HEK293 (cell line): ENCODE results near the gene FNTB.

Source experiments
- CTCF ChIA-PET: fragments of 350-600 bp; formaldehyde crosslinking; extraction: SDS; loops from one replicate; lab custom pipeline; 2021; ENCODE audit warnings: antibody characterized with exemption; lab: Yijun Ruan, JAX
- POLR2A ChIA-PET: fragments of 300-600 bp; formaldehyde crosslinking; extraction: SDS; loops from one replicate; lab custom pipeline; 2020; ENCODE audit warnings: antibody characterized with exemption, inconsistent platforms; lab: Yijun Ruan, JAX
- H3K27ac ChIP-seq: fragments of 200-500 bp; sonication (Bioruptor generic); 2 replicates; pipeline ENCODE4 v1.5.1; 2014; ENCODE audit warnings: low read depth, low read length, control low read depth, inconsistent platforms; ENCODE audit errors: extremely low read depth
- H3K36me3 ChIP-seq, 2 experiments: fragments of 200-500 bp in 1 of 2; sonication (Bioruptor generic) in 1 of 2; 1 replicate in 1 of 2; 2 replicates in 1 of 2; pipeline ENCODE4 v1.5.1; 2014 to 2017; ENCODE audit warnings: inconsistent platforms in 2 of 2, low read length in 2 of 2; ENCODE audit not compliant: control insufficient read depth in 2 of 2, insufficient read depth in 1 of 2
- H3K4me1 ChIP-seq: fragments of 200-500 bp; sonication (Bioruptor generic); 2 replicates; pipeline ENCODE4 v1.5.1; 2014; ENCODE audit warnings: mild to moderate bottlenecking, low read length, inconsistent platforms; ENCODE audit not compliant: control insufficient read depth, insufficient read depth
- H3K4me3 ChIP-seq: 2 replicates; pipeline ENCODE4 v1.5.1; 2011; ENCODE audit warnings: low read depth, mild to moderate bottlenecking, control low read depth, low read length, moderate library complexity
- H3K9me3 ChIP-seq: fragments of 200-500 bp; sonication (Bioruptor generic); 2 replicates; pipeline ENCODE4 v1.5.1; 2014; ENCODE audit warnings: low read depth, low read length, inconsistent platforms; ENCODE audit not compliant: control insufficient read depth, insufficient read depth
- HOXC10 ChIP-seq: sonication (generic); formaldehyde crosslinking; IDR thresholded peaks from 2 replicates; pipeline ENCODE4 v1.8.1; 2023; ENCODE audit warnings: mild to moderate bottlenecking, missing genetic modification reagents
- KLF10 ChIP-seq: fragments of 450-650 bp; IDR thresholded peaks from 2 replicates; pipeline ENCODE4 v1.5.1; 2018; ENCODE audit warnings: missing biosample characterization, mild to moderate bottlenecking, missing genetic modification characterization
- MEIS1 ChIP-seq: sonication (generic); formaldehyde crosslinking; IDR thresholded peaks from 2 replicates; pipeline ENCODE4 v1.8.1; 2022; ENCODE audit warnings: missing genetic modification reagents, mild to moderate bottlenecking, borderline replicate concordance
- SETDB1 ChIP-seq: IDR thresholded peaks from one replicate; pipeline ENCODE4 v1.6.1; 2017; ENCODE audit warnings: mild to moderate bottlenecking, low read length, moderate library complexity, mixed read lengths; ENCODE audit not compliant: insufficient read length
- ZNF16 ChIP-seq: fragments of 450-650 bp; formaldehyde crosslinking; IDR thresholded peaks from 2 replicates; pipeline ENCODE4 v1.5.1; 2016; ENCODE audit warnings: low read depth, missing biosample characterization, missing genetic modification characterization
- ZNF184 ChIP-seq: fragments of 450-650 bp; IDR thresholded peaks from 2 replicates; pipeline ENCODE4 v1.5.1; 2018; ENCODE audit warnings: missing biosample characterization, mild to moderate bottlenecking, missing genetic modification characterization
- ZNF248 ChIP-seq: fragments of 450-650 bp; formaldehyde crosslinking; IDR thresholded peaks from 2 replicates; pipeline ENCODE4 v1.5.1; 2017; ENCODE audit warnings: missing biosample characterization, missing genetic modification characterization
- ZNF37A ChIP-seq: fragments of 450-650 bp; IDR thresholded peaks from 2 replicates; pipeline ENCODE4 v1.5.1; 2018; ENCODE audit warnings: missing biosample characterization, missing genetic modification characterization
- ZNF48 ChIP-seq: fragments of 450-650 bp; formaldehyde crosslinking; IDR thresholded peaks from 2 replicates; pipeline ENCODE4 v1.5.1; 2016; ENCODE audit warnings: missing biosample characterization, missing genetic modification characterization
- ZNF654 ChIP-seq: fragments of 450-650 bp; formaldehyde crosslinking; IDR thresholded peaks from 2 replicates; pipeline ENCODE4 v1.5.1; 2016; ENCODE audit warnings: low read depth, missing biosample characterization, missing genetic modification characterization
- ZNF830 ChIP-seq: fragments of 450-650 bp; IDR thresholded peaks from 2 replicates; pipeline ENCODE4 v1.5.0; 2018; ENCODE audit warnings: missing biosample characterization, missing genetic modification characterization, low read depth, mild to moderate bottlenecking, moderate library complexity
- ZSCAN23 ChIP-seq: fragments of 450-650 bp; formaldehyde crosslinking; IDR thresholded peaks from 2 replicates; pipeline ENCODE4 v1.5.1; 2016; ENCODE audit warnings: missing biosample characterization, missing genetic modification characterization
- TF ChIP-seq, protein P1 (sequence below): fragments of 450-650 bp; formaldehyde crosslinking; IDR thresholded peaks from 2 replicates; pipeline ENCODE4 v1.5.1; 2017; ENCODE audit warnings: missing biosample characterization, missing genetic modification characterization
- TF ChIP-seq, protein P2 (sequence below): fragments of 450-650 bp; formaldehyde crosslinking; IDR thresholded peaks from 2 replicates; pipeline ENCODE4 v1.5.1; 2016; ENCODE audit warnings: missing biosample characterization, missing genetic modification characterization, borderline replicate concordance

The FNTB gene

DNA sequence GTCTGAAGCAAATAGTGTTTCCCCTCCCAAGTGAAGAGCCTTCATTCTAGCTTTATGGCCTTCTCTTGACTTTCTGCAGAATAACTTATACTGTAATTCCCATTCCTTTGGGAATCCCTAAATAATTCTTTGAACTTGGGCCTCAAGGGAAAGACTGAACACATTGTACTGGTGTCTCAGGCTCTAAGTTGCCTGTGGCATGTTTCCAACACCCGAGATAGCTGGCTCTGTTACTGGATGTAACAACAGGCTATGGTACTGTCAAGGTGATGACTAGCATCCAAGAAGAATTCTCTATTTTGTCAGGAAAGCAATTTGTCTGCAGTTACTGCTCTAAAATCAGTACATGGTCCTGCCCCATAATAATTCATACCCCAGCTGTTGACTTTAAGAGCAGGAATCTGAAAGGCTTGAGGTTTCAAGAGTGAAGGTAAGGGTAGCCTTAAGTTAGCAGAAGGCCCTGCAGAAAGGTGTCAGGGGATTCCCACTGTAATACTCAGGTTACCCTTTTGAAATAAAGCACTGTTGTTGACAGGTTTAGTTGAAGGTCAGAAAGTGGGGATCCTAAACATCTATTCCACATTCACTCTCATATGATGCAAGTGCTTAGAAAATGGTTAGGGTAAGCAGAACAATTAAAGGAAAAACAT is 49.4 kb upstream of the FNTB start:
- Histone ChIP-seq H3K36me3 (peaks cover 15 to 37% of the 10 kb centered on the region in 2 experiments), H3K4me1 (peaks cover 9% of the 10 kb centered on the region), H3K9me3 (no peaks in the 10 kb centered on the region), H3K27ac (no peak overlapping the region), H3K4me3 (no peak overlapping the region)
- TF ChIP-seq, protein P1, sequence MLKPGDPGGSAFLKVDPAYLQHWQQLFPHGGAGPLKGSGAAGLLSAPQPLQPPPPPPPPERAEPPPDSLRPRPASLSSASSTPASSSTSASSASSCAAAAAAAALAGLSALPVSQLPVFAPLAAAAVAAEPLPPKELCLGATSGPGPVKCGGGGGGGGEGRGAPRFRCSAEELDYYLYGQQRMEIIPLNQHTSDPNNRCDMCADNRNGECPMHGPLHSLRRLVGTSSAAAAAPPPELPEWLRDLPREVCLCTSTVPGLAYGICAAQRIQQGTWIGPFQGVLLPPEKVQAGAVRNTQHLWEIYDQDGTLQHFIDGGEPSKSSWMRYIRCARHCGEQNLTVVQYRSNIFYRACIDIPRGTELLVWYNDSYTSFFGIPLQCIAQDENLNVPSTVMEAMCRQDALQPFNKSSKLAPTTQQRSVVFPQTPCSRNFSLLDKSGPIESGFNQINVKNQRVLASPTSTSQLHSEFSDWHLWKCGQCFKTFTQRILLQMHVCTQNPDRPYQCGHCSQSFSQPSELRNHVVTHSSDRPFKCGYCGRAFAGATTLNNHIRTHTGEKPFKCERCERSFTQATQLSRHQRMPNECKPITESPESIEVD (tag by site-specific recombination), result 0 out of 2 replicates have a peak, but pooled peaks have one; percentile 3
- TF ChIP-seq ZNF830 (tag by site-specific recombination), result no peak
- ChIA-PET POLR2A (interaction anchor here (0.8 to 2.0 kb wide), 2 partner anchors 10 to 12 kb away, joined by 6 to 8 read pairs; no protein-coding TSS in a partner anchor), CTCF (interaction anchor here (0.5 to 2.2 kb wide), 5 partner anchors 9 to 115 kb away, joined by 3 to 7 read pairs (median 4); no protein-coding TSS in a partner anchor)

DNA sequence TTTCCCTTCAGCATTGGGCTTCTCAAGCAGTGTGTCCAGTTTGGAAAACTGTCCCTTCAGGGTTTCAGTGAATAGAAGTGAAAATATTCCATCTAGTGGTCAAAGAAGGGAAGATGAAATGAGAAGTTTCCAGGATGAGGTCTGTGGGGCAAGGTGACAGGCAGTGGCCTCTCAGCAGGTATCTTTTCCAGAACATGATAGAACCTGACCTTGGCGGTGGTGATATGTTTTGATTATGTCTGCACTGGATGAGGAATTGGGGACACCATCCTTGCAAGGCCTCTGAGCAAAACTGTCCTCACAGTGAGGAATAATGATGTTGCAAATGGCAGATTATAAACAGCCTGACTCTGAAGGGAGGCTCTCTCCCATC is 48.9 kb upstream of the FNTB start:
- H3K27ac ChIP-seq, result no peak overlapping the region
- H3K9me3 ChIP-seq, result no peaks in the 10 kb centered on the region
- no peak overlapping the region for H3K4me3 ChIP-seq
- peaks cover 9% of the 10 kb centered on the region for H3K4me1 ChIP-seq
- ChIA-PET POLR2A (no interaction called here), CTCF (interaction anchor here (0.5 kb wide), 1 partner anchor 10 kb away, joined by 3 read pairs; no protein-coding TSS in a partner anchor)
- TF ChIP-seq KLF10 (no peak), ZNF654 (peak; percentile 34)
- H3K36me3 ChIP-seq, result peaks cover 14 to 32% of the 10 kb centered on the region in 2 experiments

DNA sequence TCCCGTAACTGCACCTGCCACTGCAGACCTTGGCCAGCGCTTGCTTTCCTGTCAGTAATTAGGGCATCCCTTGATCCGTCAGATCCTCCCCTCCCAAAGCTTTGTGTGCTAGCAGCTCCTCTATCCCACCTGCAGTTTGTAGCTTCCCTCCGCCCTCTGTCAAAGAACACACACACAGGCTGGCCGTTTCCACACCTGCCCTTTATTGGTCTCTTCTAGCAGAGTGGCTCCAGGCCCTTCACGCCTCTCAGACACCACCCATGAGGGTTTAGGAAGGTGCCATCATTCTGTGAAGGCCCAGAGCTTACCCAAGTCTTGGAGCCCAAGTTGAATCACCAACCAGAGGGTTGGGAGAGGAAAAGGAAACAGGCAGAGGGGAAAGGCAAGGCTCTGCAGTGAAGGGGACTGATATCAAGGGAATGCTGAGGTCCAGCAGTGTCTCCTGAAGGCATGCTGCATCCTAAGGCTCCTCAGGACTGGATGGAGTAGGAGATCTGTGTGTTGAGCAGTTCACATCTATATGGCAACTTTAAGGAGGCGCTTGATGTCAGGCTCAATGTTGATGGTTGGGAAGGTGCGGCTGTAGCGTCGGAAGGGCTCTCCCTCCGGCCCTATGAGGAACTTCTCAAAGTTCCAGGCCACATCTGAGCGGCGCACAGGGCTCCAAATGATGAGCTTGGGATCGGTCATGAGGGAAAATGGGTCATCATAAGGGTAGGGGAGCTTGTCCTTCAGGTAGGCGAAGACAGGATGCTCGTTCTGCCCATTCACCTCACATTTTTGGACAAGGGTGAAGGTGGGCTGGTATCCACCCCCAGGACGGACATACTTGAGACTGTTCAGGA is 47.5 kb upstream of the FNTB start:
- H3K4me3 ChIP-seq, result no peak overlapping the region
- no peaks in the 10 kb centered on the region for H3K9me3 ChIP-seq
- no peak for TF ChIP-seq SETDB1
- TF ChIP-seq ZNF184, result no peak
- TF ChIP-seq HOXC10 (CRISPR knock-in tag), result no peak
- TF ChIP-seq ZSCAN23, result no peak
- TF ChIP-seq MEIS1, result no peak
- TF ChIP-seq ZNF248 (tag by site-specific recombination), result no peak
- TF ChIP-seq ZNF48, result no peak
- no peak for TF ChIP-seq ZNF37A
- no peak for TF ChIP-seq ZNF16 (tag by site-specific recombination)
- TF ChIP-seq, protein P2, sequence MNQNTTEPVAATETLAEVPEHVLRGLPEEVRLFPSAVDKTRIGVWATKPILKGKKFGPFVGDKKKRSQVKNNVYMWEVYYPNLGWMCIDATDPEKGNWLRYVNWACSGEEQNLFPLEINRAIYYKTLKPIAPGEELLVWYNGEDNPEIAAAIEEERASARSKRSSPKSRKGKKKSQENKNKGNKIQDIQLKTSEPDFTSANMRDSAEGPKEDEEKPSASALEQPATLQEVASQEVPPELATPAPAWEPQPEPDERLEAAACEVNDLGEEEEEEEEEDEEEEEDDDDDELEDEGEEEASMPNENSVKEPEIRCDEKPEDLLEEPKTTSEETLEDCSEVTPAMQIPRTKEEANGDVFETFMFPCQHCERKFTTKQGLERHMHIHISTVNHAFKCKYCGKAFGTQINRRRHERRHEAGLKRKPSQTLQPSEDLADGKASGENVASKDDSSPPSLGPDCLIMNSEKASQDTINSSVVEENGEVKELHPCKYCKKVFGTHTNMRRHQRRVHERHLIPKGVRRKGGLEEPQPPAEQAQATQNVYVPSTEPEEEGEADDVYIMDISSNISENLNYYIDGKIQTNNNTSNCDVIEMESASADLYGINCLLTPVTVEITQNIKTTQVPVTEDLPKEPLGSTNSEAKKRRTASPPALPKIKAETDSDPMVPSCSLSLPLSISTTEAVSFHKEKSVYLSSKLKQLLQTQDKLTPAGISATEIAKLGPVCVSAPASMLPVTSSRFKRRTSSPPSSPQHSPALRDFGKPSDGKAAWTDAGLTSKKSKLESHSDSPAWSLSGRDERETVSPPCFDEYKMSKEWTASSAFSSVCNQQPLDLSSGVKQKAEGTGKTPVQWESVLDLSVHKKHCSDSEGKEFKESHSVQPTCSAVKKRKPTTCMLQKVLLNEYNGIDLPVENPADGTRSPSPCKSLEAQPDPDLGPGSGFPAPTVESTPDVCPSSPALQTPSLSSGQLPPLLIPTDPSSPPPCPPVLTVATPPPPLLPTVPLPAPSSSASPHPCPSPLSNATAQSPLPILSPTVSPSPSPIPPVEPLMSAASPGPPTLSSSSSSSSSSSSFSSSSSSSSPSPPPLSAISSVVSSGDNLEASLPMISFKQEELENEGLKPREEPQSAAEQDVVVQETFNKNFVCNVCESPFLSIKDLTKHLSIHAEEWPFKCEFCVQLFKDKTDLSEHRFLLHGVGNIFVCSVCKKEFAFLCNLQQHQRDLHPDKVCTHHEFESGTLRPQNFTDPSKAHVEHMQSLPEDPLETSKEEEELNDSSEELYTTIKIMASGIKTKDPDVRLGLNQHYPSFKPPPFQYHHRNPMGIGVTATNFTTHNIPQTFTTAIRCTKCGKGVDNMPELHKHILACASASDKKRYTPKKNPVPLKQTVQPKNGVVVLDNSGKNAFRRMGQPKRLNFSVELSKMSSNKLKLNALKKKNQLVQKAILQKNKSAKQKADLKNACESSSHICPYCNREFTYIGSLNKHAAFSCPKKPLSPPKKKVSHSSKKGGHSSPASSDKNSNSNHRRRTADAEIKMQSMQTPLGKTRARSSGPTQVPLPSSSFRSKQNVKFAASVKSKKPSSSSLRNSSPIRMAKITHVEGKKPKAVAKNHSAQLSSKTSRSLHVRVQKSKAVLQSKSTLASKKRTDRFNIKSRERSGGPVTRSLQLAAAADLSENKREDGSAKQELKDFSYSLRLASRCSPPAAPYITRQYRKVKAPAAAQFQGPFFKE (tag by site-specific recombination), result no peak
- peaks cover 6 to 22% of the 10 kb centered on the region in 2 experiments; a peak in 2 of 3 replicates for H3K36me3 ChIP-seq
- POLR2A ChIA-PET, result interaction anchor here (0.6 kb wide), 1 partner anchor 170 kb away, joined by 5 read pairs; no protein-coding TSS in a partner anchor
- no peak overlapping the region for H3K27ac ChIP-seq
- CTCF ChIA-PET, result no interaction called here
- H3K4me1 ChIP-seq, result peaks cover 9% of the 10 kb centered on the region
